Measurements from ENCODE around the gene PLPPR3.
A peak's percentile ranks its signal among the peaks of the same experiment; 100 is the strongest.

Gene PLPPR3

DNA sequence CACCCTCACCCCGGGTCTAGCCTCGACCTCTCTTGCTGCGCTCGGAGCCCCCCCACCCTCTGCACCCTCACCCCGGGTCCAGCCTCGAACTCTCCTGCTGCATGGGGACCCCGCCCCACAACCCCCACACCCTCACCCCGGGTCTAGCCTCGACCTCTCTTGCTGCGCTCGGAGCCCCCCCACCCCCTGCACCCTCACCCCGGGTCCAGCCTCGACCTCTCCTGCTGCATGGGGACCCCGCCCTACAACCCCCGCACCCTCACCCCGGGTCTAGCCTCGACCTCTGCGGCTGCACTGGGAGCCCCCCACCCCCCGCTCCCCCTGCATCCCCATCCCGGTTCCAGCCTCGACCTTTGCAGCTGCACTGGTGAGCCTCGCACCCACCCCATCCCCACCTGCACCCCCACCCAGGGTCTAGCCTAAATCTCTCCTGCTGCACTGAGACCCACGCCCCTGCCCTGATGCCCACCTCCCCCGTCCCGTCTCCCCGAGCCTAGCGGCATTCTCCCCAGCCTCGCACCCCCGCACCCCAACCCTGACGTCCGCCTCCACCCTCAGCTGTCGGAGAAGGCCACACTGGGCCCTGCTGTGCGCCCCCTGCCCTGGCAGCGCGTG is 39.5 kb upstream of the PLPPR3 start:
- Histone ChIP-seq H2BK5ac (ENCODE audit: low read length) (no peak overlapping the region), H4K8ac (ENCODE audit: low read depth, low read length) (no peak overlapping the region), H3K79me1 (ENCODE audit: low read depth, low read length) (peaks cover 4% of the 10 kb centered on the region), H3K18ac (ENCODE audit: low read length) (peak overlapping the region; percentile 94), H3K4me2 (ENCODE audit: insufficient read depth, low read length, poor library complexity, severe bottlenecking) (peak overlapping the region; percentile 32), H2BK120ac (ENCODE audit: low read depth, low read length) (no peak overlapping the region), H2AK5ac (ENCODE audit: low read depth, low read length) (peak overlapping the region; percentile 98), H3K27ac (replicated peaks; ENCODE audit: low read length) (no peak overlapping the region), H2BK12ac (ENCODE audit: low read length) (no peak overlapping the region), H3K23ac (ENCODE audit: low read depth, low read length, poor library complexity) (peak overlapping the region; percentile 92), H3K4me3 (ENCODE audit: low read length in 2 of 2) (peak overlapping the region in 1 of 2 donors; percentile 11), H2AFZ (ENCODE audit: low read length) (peak overlapping the region; percentile 68), H2BK15ac (ENCODE audit: low read length) (peak overlapping the region; percentile 100), H3K14ac (ENCODE audit: low read length) (peak overlapping the region; percentile 56), H3K4me1 (ENCODE audit: control insufficient read depth in 2 of 2, insufficient read depth in 1 of 2, low read depth in 1 of 2, low read length in 2 of 2) (peaks cover 2 to 4% of the 10 kb centered on the region in 2 donors), H3K4ac (ENCODE audit: low read length) (peak overlapping the region; percentile 89), H4K91ac (ENCODE audit: low read depth, low read length, poor library complexity) (no peak overlapping the region), H3K9me3 (replicated peaks in 1 of 2; ENCODE audit: control insufficient read depth in 2 of 2, insufficient read depth in 1 of 2, low read depth in 1 of 2, low read length in 2 of 2) (peaks cover 0 to 9% of the 10 kb centered on the region in 2 donors), H3K9ac (ENCODE audit: low read depth, low read length, poor library complexity) (no peak overlapping the region), H3K36me3 (replicated peaks in 1 of 2; ENCODE audit: control insufficient read depth in 2 of 2, insufficient read depth in 2 of 2, low read length in 2 of 2) (no peaks in the 10 kb centered on the region), H3K27me3 (ENCODE audit: control insufficient read depth in 3 of 3, insufficient read depth in 3 of 3, low read depth in 1 of 3, low read length in 3 of 3) (peaks cover 18 to 43% (median 19%) of the 10 kb centered on the region in 3 experiments)
- WGBS, 2 donors (ENCODE audit: extremely low coverage in 2 of 2, insufficient read length in 2 of 2, insufficient replicate concordance in 1 of 2), result no CpG with 5 or more reads among the region's 35 CpGs
- DNase-seq (ENCODE audit: low spot score), result no peak

DNA sequence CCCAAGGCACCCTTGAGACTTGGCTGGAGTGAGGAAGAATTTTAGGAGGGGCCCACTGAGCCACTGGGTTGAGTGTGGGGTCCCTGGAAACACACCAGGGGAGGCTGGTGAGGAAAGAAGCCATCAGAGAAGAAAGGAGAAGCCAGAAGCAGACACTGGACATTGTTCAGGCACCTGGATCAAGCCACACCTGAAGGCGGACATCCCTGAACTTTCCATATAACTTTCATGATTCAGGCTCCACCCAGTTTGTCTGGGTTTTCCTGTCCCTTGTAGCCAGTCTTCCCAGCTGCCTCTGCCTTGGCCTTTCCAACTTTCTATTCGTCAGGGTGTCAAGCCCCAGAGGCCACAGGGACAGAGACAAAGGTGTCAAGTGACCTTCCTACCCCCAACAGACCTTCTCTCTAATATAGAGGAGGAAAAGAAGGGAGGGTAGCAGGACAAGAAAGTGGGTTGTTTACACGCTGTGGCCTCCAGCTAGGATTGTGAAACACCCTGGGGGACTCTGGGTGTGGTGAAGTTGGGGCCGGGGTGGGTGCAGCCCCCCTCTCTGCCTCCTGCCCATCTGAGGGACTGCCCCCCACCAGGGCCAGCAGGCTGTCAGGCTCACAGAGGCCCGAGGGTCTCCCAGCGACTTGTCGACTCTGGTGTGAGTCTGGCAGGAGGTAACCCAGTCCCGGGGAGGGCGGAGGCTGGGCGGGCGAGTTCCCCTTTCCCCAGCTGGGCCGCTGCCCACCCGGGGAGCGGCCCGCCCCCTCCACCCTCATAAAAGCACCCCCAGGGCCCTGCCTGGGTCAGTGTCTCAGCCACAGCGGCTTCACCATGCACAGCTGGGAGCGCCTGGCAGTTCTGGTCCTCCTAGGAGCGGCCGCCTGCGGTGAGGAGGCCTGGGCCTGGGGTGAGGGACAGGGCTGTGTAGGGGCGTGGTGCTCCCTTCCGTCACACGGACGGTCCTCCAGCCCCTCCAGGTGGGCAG is 37.4 kb upstream of the PLPPR3 start, which contains the start of gene CFD:
Gene CFD, plus strand, starts transcription at position 797 of the 976 bp plus-strand sequence. Its CDS starts 26 bp downstream, at position 823.
- H3K36me3 ChIP-seq (replicated peaks in 1 of 2; ENCODE audit: control insufficient read depth in 2 of 2, insufficient read depth in 2 of 2, low read length in 2 of 2), result no peaks in the 10 kb centered on the region
- H2BK5ac ChIP-seq (ENCODE audit: low read length), result peak within 1 kb of the TSS; percentile 39
- peak within 1 kb of the TSS; percentile 98 for H2BK15ac ChIP-seq (ENCODE audit: low read length)
- H3K9me3 ChIP-seq (replicated peaks in 1 of 2; ENCODE audit: control insufficient read depth in 2 of 2, insufficient read depth in 1 of 2, low read depth in 1 of 2, low read length in 2 of 2), result peaks cover 0 to 9% of the 10 kb centered on the region in 2 donors
- H3K4ac ChIP-seq (ENCODE audit: low read length), result no peak within 1 kb of the TSS
- peaks cover 18 to 43% (median 19%) of the 10 kb centered on the region in 3 experiments for H3K27me3 ChIP-seq (ENCODE audit: control insufficient read depth in 3 of 3, insufficient read depth in 3 of 3, low read depth in 1 of 3, low read length in 3 of 3)
- H3K23ac ChIP-seq (ENCODE audit: low read depth, low read length, poor library complexity), result peak within 1 kb of the TSS; percentile 93
- peak within 1 kb of the TSS; percentile 60 for H3K9ac ChIP-seq (ENCODE audit: low read depth, low read length, poor library complexity)
- H2BK120ac ChIP-seq (ENCODE audit: low read depth, low read length), result no peak within 1 kb of the TSS
- WGBS, 2 donors (ENCODE audit: extremely low coverage in 2 of 2, insufficient read length in 2 of 2, insufficient replicate concordance in 1 of 2), result no CpG with 5 or more reads among the region's 24 CpGs
- no peak for DNase-seq (ENCODE audit: low spot score)
- peaks cover 4% of the 10 kb centered on the region for H3K79me1 ChIP-seq (ENCODE audit: low read depth, low read length)
- H3K4me2 ChIP-seq (ENCODE audit: insufficient read depth, low read length, poor library complexity, severe bottlenecking), result peak within 1 kb of the TSS; percentile 73
- H4K8ac ChIP-seq (ENCODE audit: low read depth, low read length), result no peak within 1 kb of the TSS
- peak within 1 kb of the TSS; percentile 88 for H2AK5ac ChIP-seq (ENCODE audit: low read depth, low read length)
- H2BK12ac ChIP-seq (ENCODE audit: low read length), result peak within 1 kb of the TSS; percentile 84
- H3K4me3 ChIP-seq (ENCODE audit: low read length in 2 of 2), result peak within 1 kb of the TSS; percentile 33 to 75
- H3K14ac ChIP-seq (ENCODE audit: low read length), result no peak within 1 kb of the TSS
- H3K4me1 ChIP-seq (ENCODE audit: control insufficient read depth in 2 of 2, insufficient read depth in 1 of 2, low read depth in 1 of 2, low read length in 2 of 2), result peaks cover 2 to 3% of the 10 kb centered on the region in 2 donors
- no peak within 1 kb of the TSS for H4K91ac ChIP-seq (ENCODE audit: low read depth, low read length, poor library complexity)
- peak within 1 kb of the TSS; percentile 92 for H2AFZ ChIP-seq (ENCODE audit: low read length)
- no peak within 1 kb of the TSS for H3K27ac ChIP-seq (replicated peaks; ENCODE audit: low read length)
- peak within 1 kb of the TSS; percentile 87 for H3K18ac ChIP-seq (ENCODE audit: low read length)

DNA sequence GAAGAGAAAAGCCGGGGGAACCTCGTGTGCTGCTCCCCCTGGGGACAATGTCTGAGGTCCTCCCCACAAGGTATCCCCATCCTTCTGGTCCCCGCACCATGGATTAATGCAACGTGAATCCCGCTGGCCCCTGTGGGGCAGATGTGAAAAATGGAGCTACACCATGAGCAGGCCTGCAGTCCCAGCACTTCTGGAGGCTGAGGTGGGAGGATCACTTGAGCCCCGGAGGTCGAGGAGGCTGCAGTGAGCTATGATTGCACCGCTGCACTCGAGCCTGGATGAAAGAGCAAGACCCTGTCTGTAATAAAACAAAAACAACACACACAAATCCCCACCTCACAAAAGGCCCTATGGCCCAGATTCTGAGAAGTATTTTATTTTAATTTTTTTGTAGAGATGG is 36.5 kb upstream of the PLPPR3 start:
- no peak overlapping the region for H3K14ac ChIP-seq (ENCODE audit: low read length)
- no peak overlapping the region for H2BK15ac ChIP-seq (ENCODE audit: low read length)
- no CpG with 5 or more reads among the region's 9 CpGs for WGBS, 2 donors (ENCODE audit: extremely low coverage in 2 of 2, insufficient read length in 2 of 2, insufficient replicate concordance in 1 of 2)

More for the DNA sequence above, 36.5 kb upstream of the PLPPR3 start:
- Histone ChIP-seq H3K4me3 (ENCODE audit: low read length in 2 of 2) (peak overlapping the region in 1 of 2 donors; percentile 30), H4K91ac (ENCODE audit: low read depth, low read length, poor library complexity) (no peak overlapping the region), H2BK120ac (ENCODE audit: low read depth, low read length) (no peak overlapping the region), H3K9ac (ENCODE audit: low read depth, low read length, poor library complexity) (no peak overlapping the region), H3K79me1 (ENCODE audit: low read depth, low read length) (peaks cover 4% of the 10 kb centered on the region), H2BK12ac (ENCODE audit: low read length) (no peak overlapping the region), H3K4ac (ENCODE audit: low read length) (no peak overlapping the region), H3K27ac (replicated peaks; ENCODE audit: low read length) (no peak overlapping the region), H2BK5ac (ENCODE audit: low read length) (no peak overlapping the region), H3K23ac (ENCODE audit: low read depth, low read length, poor library complexity) (no peak overlapping the region), H3K4me1 (ENCODE audit: control insufficient read depth in 2 of 2, insufficient read depth in 1 of 2, low read depth in 1 of 2, low read length in 2 of 2) (peaks cover 2 to 3% of the 10 kb centered on the region in 2 donors), H3K27me3 (ENCODE audit: control insufficient read depth in 3 of 3, insufficient read depth in 3 of 3, low read depth in 1 of 3, low read length in 3 of 3) (peaks cover 18 to 42% (median 19%) of the 10 kb centered on the region in 3 experiments), H2AK5ac (ENCODE audit: low read depth, low read length) (no peak overlapping the region), H3K18ac (ENCODE audit: low read length) (no peak overlapping the region), H3K4me2 (ENCODE audit: insufficient read depth, low read length, poor library complexity, severe bottlenecking) (no peak overlapping the region), H3K9me3 (replicated peaks in 1 of 2; ENCODE audit: control insufficient read depth in 2 of 2, insufficient read depth in 1 of 2, low read depth in 1 of 2, low read length in 2 of 2) (peaks cover 0 to 9% of the 10 kb centered on the region in 2 donors), H4K8ac (ENCODE audit: low read depth, low read length) (no peak overlapping the region), H3K36me3 (replicated peaks in 1 of 2; ENCODE audit: control insufficient read depth in 2 of 2, insufficient read depth in 2 of 2, low read length in 2 of 2) (no peaks in the 10 kb centered on the region), H2AFZ (ENCODE audit: low read length) (no peak overlapping the region)
- no peak for DNase-seq (ENCODE audit: low spot score)

All from neuronal stem cell (in vitro differentiated cells).